C1 segment of cervical spinal cord (tissue), 14 donors: ENCODE data around the gene POM121.
"Not testable (repeated sequence)": the region's sequence is repeated elsewhere in the genome, so short reads cannot be mapped to it uniquely, and the experiment has no call there.

Experiments
- DNase-seq, 14 donors: peaks; one replicate each; lab custom pipeline; 2025; lab: John Stamatoyannopoulos, UW

POM121 gene

GRCh38 chr7:72949276-72949675, 24.4 kb downstream of the POM121 start:
- DNase-seq: not testable (repeated sequence)

GRCh38 chr7:72949686-72950085, 24.8 kb downstream of the POM121 start:
- not testable (repeated sequence) for DNase-seq

GRCh38 chr7:72950432-72950831, 25.5 kb downstream of the POM121 start:
- not testable (repeated sequence) for DNase-seq

- DNase-seq: not testable (repeated sequence)
Observed at GRCh38 chr7:72953901-72954562, 29.1 kb downstream of the POM121 start.

GRCh38 chr7:72954563-72955198, 29.8 kb downstream of the POM121 start:
- DNase-seq: not testable (repeated sequence)

GRCh38 chr7:72960029-72960428, 35.1 kb downstream of the POM121 start:
- DNase-seq: not testable (repeated sequence)

GRCh38 chr7:72960626-72961345, 35.9 kb downstream of the POM121 start:
- DNase-seq: not testable (repeated sequence)

- DNase-seq: not testable (repeated sequence)
Observed at GRCh38 chr7:72961346-72961650, 36.4 kb downstream of the POM121 start.

- DNase-seq: not testable (repeated sequence)
Observed at GRCh38 chr7:72963056-72963455, 38.2 kb downstream of the POM121 start.

- not testable (repeated sequence) for DNase-seq
Observed at GRCh38 chr7:72965186-72965975, 40.5 kb downstream of the POM121 start.

- DNase-seq: not testable (repeated sequence)
Observed at GRCh38 chr7:72966892-72967291, 42.0 kb downstream of the POM121 start.

GRCh38 chr7:72968980-72969516, 44.2 kb downstream of the POM121 start, which contains the start of gene TRIM74:
TRIM74 (minus strand) TSS chr7:72969466; CDS start chr7:72966157, 3,309 bp downstream.
- DNase-seq: not testable (repeated sequence)

- DNase-seq: not testable (repeated sequence)
Observed at GRCh38 chr7:72969688-72970087, 44.8 kb downstream of the POM121 start.

GRCh38 chr7:72971505-72971904, 46.6 kb downstream of the POM121 start:
- not testable (repeated sequence) for DNase-seq

GRCh38 chr7:72974781-72975180, 49.9 kb downstream of the POM121 start:
- not testable (repeated sequence) for DNase-seq

GRCh38 chr7:72975656-72976286, 50.9 kb downstream of the POM121 start:
- not testable (repeated sequence) for DNase-seq

- DNase-seq: not testable (repeated sequence)
Observed at GRCh38 chr7:72976434-72976833, 51.5 kb downstream of the POM121 start.

- not testable (repeated sequence) for DNase-seq
Observed at GRCh38 chr7:72980382-72980781, 55.5 kb downstream of the POM121 start.

GRCh38 chr7:72982084-72982483, 57.2 kb downstream of the POM121 start:
- not testable (repeated sequence) for DNase-seq

GRCh38 chr7:72990146-72990913, 65.4 kb downstream of the POM121 start:
- not testable (repeated sequence) for DNase-seq
